Measurements from ENCODE around the gene RPL9.
"Not testable (repeated sequence)": the region's sequence is repeated elsewhere in the genome, so short reads cannot be mapped to it uniquely, and the experiment has no call there.

RPL9 gene
- long read RNA-seq, transcript RPL9-203 (7 exons, 1,127 nt): minor isoform, 20 of 497 reads
- long read RNA-seq, transcript RPL9-214 (8 exons, 2,354 nt): major isoform, 395 of 497 reads
- long read RNA-seq, partial matches to known transcripts: 1 of 497 reads
- long read RNA-seq, other reads (novel, unspliced or antisense): 79 of 497 reads

DNA sequence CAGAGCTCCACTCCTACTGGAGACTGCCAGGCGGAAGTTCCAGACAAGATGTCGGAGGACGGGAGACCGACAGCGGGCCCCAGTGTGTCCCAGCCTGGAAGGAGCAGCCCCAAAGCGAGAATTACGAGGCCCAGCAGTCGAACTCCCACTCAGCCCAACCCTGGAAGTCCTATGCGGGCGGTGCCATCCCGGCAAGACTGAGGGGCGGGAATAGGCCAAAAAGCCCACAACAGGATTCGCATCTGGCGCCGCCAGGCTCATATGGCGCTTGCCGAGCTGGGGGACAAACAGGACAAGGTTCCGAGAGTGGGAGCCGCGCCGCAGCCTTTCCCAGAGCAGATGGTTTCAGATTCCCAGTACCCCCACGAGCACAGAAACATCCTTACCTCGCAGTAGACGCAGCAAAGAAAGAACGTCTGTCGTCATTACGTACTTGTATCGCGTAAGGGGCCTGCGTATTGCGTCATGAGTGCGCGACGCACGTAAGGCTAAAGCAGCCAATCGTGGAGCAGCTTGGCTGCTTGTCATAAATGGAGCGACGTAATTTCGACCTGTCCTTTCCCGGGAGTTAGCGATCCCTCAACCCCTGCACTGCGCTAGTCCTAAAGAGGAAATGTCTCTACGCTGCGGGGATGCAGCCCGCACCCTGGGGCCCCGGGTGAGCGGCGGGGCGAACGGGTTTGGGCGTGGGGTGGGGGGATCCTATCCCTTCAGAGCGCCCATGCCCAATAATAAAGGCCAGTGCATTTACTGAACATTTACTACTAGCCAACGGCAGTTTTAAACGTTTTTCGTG, at the start of gene RPL9, which contains the start of gene LIAS:
Gene RPL9 (minus strand): TSS at position 418 of the 796 bp plus-strand sequence. CDS start 483 bp downstream, outside the sequence.
Gene LIAS (plus strand): TSS at position 552 of the 796 bp plus-strand sequence. CDS start 62 bp downstream, at position 614.
- Histone ChIP-seq H3K27me3 (ENCODE audit: insufficient read depth, poor library complexity, severe bottlenecking) (no peaks in the 10 kb centered on the region), H3K27ac (replicated peaks) (peak within 1 kb of the TSS; percentile 88), H3K4me3 (replicated peaks; ENCODE audit: insufficient read depth, low read length) (peak within 1 kb of the TSS; percentile 68)
- peak; percentile 97 to 100 for DNase-seq (ENCODE audit: low read depth in 1 of 2, low spot score in 1 of 2)
- TF ChIP-seq, protein P1, sequence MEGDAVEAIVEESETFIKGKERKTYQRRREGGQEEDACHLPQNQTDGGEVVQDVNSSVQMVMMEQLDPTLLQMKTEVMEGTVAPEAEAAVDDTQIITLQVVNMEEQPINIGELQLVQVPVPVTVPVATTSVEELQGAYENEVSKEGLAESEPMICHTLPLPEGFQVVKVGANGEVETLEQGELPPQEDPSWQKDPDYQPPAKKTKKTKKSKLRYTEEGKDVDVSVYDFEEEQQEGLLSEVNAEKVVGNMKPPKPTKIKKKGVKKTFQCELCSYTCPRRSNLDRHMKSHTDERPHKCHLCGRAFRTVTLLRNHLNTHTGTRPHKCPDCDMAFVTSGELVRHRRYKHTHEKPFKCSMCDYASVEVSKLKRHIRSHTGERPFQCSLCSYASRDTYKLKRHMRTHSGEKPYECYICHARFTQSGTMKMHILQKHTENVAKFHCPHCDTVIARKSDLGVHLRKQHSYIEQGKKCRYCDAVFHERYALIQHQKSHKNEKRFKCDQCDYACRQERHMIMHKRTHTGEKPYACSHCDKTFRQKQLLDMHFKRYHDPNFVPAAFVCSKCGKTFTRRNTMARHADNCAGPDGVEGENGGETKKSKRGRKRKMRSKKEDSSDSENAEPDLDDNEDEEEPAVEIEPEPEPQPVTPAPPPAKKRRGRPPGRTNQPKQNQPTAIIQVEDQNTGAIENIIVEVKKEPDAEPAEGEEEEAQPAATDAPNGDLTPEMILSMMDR (IDR thresholded peaks at IDR 0.05; ENCODE audit: insufficient read depth, low read length): no peak
- TF ChIP-seq, protein P2, sequence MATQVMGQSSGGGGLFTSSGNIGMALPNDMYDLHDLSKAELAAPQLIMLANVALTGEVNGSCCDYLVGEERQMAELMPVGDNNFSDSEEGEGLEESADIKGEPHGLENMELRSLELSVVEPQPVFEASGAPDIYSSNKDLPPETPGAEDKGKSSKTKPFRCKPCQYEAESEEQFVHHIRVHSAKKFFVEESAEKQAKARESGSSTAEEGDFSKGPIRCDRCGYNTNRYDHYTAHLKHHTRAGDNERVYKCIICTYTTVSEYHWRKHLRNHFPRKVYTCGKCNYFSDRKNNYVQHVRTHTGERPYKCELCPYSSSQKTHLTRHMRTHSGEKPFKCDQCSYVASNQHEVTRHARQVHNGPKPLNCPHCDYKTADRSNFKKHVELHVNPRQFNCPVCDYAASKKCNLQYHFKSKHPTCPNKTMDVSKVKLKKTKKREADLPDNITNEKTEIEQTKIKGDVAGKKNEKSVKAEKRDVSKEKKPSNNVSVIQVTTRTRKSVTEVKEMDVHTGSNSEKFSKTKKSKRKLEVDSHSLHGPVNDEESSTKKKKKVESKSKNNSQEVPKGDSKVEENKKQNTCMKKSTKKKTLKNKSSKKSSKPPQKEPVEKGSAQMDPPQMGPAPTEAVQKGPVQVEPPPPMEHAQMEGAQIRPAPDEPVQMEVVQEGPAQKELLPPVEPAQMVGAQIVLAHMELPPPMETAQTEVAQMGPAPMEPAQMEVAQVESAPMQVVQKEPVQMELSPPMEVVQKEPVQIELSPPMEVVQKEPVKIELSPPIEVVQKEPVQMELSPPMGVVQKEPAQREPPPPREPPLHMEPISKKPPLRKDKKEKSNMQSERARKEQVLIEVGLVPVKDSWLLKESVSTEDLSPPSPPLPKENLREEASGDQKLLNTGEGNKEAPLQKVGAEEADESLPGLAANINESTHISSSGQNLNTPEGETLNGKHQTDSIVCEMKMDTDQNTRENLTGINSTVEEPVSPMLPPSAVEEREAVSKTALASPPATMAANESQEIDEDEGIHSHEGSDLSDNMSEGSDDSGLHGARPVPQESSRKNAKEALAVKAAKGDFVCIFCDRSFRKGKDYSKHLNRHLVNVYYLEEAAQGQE (IDR thresholded peaks at IDR 0.05; ENCODE audit: insufficient replicate concordance, low read depth): peak; percentile 79
- TF ChIP-seq POLR2AphosphoS5 (IDR thresholded peaks at IDR 0.05; ENCODE audit: low read depth) (peak; percentile 97), GABPA (IDR thresholded peaks at IDR 0.05; ENCODE audit: low read depth) (no peak), SPI1 (IDR thresholded peaks at IDR 0.05; ENCODE audit: borderline replicate concordance, low read depth) (peak; percentile 80; the same call in 1 of the 2 replicates)

DNA sequence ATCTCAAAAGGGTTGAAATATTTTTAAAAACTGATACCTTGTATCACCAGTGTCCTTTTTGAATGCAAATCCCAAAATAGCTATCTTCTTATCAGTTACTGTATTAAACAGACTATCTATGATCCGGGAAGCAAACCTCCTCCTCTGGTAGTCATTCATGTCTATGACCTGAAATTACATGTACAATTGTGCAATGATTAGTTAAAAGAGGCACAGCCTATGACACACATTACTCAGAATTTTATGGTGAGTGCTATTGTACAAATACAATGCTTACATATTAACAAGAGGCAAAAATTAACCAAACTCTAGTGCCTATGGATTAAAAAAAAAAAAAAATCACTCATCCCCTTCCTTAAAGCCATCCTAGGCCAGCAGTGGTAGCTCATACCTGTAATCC, 46.9 kb upstream of the RPL9 start:
- no peak overlapping the region for H3K27ac ChIP-seq (replicated peaks)
- H3K27me3 ChIP-seq (ENCODE audit: insufficient read depth, poor library complexity, severe bottlenecking): no peaks in the 10 kb centered on the region
- no peak overlapping the region for H3K4me3 ChIP-seq (replicated peaks; ENCODE audit: insufficient read depth, low read length)
- no peak for TF ChIP-seq SPI1 (IDR thresholded peaks at IDR 0.05; ENCODE audit: borderline replicate concordance, low read depth)
- no peak for TF ChIP-seq POLR2AphosphoS5 (IDR thresholded peaks at IDR 0.05; ENCODE audit: low read depth)
- TF ChIP-seq, protein P2 (IDR thresholded peaks at IDR 0.05; ENCODE audit: insufficient replicate concordance, low read depth): no peak
- no peak for TF ChIP-seq GABPA (IDR thresholded peaks at IDR 0.05; ENCODE audit: low read depth)
- TF ChIP-seq, protein P1 (IDR thresholded peaks at IDR 0.05; ENCODE audit: insufficient read depth, low read length): no peak
- no peak for DNase-seq (ENCODE audit: low read depth in 1 of 2, low spot score in 1 of 2)

DNA sequence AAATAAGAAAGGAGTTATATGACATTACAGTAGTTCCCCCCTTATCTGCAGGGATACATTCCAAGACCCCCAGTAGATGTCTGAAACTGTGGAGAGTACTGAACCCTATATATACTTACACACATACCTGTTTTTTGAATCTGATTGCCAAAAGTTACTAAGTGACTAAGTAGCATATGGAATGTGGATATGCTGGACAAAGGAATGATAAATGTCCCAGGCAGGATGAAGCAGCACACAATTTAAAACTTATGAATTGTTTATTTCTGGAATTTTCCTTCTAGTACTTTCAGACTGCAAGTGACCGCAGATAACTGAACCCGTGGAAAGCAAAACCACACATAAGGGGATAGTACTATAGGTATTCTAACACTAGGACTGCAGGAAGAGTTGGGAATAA, 45.8 kb upstream of the RPL9 start:
- H3K27ac ChIP-seq (replicated peaks): no peak overlapping the region
- no peaks in the 10 kb centered on the region for H3K27me3 ChIP-seq (ENCODE audit: insufficient read depth, poor library complexity, severe bottlenecking)
- no peak for TF ChIP-seq POLR2AphosphoS5 (IDR thresholded peaks at IDR 0.05; ENCODE audit: low read depth)
- TF ChIP-seq, protein P1 (IDR thresholded peaks at IDR 0.05; ENCODE audit: insufficient read depth, low read length): no peak
- no peak for TF ChIP-seq GABPA (IDR thresholded peaks at IDR 0.05; ENCODE audit: low read depth)
- TF ChIP-seq SPI1 (IDR thresholded peaks at IDR 0.05; ENCODE audit: borderline replicate concordance, low read depth): no peak
- TF ChIP-seq, protein P2 (IDR thresholded peaks at IDR 0.05; ENCODE audit: insufficient replicate concordance, low read depth): no peak
- no peak overlapping the region for H3K4me3 ChIP-seq (replicated peaks; ENCODE audit: insufficient read depth, low read length)
- no peak for DNase-seq (ENCODE audit: low read depth in 1 of 2, low spot score in 1 of 2)

DNA sequence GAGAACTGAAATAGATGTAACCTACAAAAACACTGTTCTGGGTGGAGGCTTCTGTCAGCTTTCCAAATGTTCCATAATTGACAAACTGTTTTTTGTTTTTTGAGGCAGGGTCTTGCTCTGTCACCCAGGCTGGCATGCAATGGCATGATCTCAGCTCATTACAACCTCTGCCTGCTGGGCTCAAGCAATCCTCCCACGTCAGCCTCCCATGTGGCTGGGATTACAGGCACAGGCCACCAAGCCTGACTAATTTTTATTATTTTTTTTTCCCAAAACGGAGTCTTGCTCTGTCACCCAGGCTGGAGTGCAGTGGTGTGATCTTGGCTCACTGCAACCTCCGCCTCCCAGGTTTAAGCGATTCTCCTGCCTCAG, 43.9 kb upstream of the RPL9 start:
- not testable (repeated sequence) for H3K4me3 ChIP-seq (replicated peaks; ENCODE audit: insufficient read depth, low read length); H3K27ac ChIP-seq (replicated peaks); DNase-seq (ENCODE audit: low read depth in 1 of 2, low spot score in 1 of 2); H3K27me3 ChIP-seq (ENCODE audit: insufficient read depth, poor library complexity, severe bottlenecking)
